HG02798 (cell line): Measurements from ENCODE around the gene TFB2M.

Source experiments
- ATAC-seq: cut with Tn5 transposase; IDR thresholded peaks from one replicate; pipeline ENCODE4 v1.9.1; 2021; ENCODE audit warnings: mild to moderate bottlenecking; ENCODE audit not compliant: unreplicated experiment, poor library complexity

Gene TFB2M

DNA sequence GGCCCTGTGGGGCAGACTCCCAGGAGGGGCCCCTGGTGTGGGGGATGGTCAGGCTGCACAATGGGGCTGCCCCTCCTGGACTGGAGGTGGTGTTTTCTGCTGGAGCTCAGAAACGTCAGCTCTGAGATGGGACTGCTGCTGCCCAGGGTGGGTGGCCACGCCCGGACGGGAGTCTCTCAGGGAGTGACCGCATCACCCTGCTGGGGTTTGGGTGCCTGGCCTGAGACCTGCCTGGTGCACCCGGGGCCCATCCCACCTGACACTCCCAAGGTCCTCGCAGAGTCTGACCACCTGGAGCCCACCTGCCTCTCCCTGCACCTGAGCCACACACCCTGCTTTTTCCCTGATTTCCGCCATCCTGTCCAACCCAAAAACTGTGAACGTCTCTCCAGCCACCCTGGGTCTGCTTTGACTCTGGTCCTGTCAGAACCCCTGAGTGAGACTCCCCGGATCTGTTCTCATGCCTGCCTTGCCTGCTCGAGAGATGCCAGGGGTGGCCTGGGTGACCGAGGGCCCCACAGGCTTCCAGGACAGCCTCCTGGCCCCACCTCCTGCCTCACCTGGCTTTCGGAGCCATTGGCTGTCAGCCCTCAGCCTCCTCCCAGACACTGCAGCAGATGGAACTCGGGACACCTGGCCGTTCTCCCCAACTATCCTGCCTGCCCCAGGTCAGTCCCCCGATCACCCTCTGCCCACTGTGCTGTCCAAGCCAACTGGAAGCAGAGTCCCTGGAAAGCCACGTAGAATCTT, 47.4 kb downstream of the TFB2M start:
- ATAC-seq, result no peak

- no peak for ATAC-seq
These were observed 48.7 kb downstream of the TFB2M start for GRCh38 chr1:246517391-246517790.

GRCh38 chr1:246516126-246516525, 49.9 kb downstream of the TFB2M start:
- no peak for ATAC-seq

- ATAC-seq, result no peak
These were observed 50.6 kb downstream of the TFB2M start for GRCh38 chr1:246515390-246516005.

DNA sequence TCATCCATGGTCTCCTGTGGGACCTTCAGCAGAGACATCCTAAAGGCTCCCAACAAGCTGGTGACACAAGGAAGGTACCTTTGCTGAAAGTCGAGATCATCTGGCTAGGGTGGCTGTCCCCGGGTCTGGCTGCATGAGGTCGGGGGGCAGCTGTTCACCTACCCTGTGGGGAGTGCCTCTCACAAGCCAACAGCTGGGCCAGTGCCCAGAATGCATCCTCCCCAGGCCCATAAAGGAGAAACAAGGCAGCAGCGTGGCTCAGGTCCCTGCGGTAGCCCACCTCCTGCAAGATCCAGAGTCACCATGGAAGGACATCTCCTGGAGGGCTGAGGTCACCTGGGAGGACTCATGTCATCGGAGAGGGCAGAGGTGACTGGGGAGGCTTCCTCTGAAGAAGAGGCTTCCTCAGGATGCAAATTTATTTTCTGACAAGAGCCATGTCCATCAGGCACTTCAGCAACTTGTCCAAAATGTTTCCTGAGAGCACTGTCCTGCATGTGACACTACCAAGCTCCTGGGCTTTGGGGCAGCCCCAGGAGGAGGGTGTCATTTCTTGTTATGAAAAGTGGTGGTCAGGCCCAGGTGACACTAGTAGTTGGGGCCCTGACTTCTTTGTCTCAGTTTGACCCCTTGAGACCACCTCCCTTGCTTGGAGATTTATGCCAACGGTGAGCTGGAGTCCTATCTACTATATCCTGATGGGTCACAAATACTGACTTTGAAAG, 52.3 kb downstream of the TFB2M start:
- no peak for ATAC-seq

DNA sequence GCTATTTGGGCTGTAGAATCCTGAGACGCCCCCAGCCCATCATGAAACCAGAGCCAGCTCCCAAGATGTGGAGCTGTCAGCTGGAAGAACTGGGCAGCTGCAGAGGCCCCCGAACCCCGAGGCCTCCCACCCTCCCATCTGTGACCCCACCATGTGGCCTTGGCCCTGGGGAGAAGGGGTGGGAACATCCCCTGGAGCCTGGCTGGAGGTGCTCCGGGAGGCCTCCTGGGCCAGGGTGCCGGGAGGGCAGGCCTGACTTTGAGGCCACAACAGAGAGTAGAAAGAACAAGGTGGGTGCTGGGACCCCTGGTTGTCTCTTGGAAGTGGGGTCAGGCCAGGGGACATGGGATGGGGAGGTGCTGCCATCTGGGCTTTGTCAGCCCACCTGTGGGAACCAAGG, 53.0 kb downstream of the TFB2M start:
- no peak for ATAC-seq

DNA sequence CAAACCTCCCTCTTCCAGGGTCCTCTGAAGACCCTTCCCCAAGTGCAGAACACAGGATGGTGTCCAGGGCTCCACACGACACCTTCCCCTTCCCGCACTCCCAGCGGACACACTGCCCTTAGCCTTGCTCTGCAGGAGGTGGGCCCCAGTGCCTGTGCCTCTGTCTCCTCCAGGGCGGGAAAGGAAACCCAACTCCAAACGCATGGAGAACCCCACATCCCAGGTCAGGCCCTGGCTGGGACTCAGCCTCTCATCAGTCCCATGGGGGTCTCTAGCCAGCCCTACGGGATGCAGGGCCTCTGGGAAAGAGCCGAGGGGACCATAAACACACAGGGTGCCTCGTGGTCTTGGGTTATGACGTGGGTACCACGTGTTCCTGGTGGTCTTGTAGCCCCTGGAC, 53.4 kb downstream of the TFB2M start:
- ATAC-seq, result no peak

- ATAC-seq, result no peak
These were observed 53.8 kb downstream of the TFB2M start for GRCh38 chr1:246512230-246512629.

DNA sequence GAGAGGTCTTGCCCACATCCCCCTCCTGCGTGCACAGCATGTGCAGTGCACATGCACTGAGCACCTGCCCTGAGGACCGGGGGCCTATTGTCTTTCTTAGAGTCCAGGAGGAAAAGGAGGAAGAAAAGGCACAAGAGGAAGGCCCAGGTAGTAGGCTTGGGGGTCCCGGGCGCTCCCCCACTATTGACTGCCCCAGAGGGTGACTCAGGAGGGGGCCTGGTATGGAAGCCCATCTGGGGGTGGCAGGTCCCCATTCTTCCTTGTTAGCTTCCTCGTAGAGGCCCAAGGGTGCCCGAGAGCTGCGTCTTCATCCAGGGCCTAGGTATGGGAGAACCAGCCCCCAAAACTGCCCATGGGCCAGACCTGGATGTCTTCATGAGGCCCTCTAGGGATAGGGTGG, 54.9 kb downstream of the TFB2M start:
- ATAC-seq, result no peak

- no peak for ATAC-seq
These were observed 55.7 kb downstream of the TFB2M start for GRCh38 chr1:246510147-246511030.

- ATAC-seq, result no peak
These were observed 57.0 kb downstream of the TFB2M start for GRCh38 chr1:246508897-246509688.

GRCh38 chr1:246506674-246507481, 59.2 kb downstream of the TFB2M start, which contains the start of gene SMYD3:
Gene SMYD3, minus strand, starts transcription at chr1:246507279.
- ATAC-seq, result peak; percentile 94

- ATAC-seq, result peak; percentile 10
These were observed 59.7 kb downstream of the TFB2M start for GRCh38 chr1:246506367-246506673.

- no peak for ATAC-seq
These were observed 62.7 kb downstream of the TFB2M start for GRCh38 chr1:246503341-246503740.

DNA sequence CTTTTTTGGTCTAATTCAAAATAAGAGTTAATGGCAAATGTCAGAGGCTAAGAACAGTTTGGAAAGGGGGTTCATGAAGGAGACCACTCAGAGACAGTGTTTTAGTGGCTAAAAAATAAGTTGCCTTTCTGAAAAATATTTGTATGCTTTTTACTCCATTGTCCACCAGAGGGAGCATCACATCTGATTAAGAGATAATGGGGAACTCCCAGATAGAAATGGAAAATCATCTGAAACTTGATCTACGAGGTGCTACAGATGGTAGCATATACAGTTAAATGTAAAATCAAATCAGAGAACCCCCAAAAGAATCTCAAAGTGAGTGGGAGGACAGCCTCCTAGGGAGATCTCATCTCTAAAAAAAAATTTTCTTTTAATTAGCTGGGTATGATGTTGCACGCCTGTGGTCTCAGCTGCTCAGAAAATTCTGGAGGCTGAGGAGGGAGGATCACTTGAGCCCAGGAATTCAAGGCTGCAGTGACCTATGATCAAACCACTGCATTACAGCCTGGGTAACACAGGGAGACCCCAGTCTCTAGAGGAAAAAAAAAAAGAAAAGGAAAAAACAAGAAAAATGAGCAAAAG, 68.6 kb downstream of the TFB2M start:
- peak; percentile 58 for ATAC-seq

DNA sequence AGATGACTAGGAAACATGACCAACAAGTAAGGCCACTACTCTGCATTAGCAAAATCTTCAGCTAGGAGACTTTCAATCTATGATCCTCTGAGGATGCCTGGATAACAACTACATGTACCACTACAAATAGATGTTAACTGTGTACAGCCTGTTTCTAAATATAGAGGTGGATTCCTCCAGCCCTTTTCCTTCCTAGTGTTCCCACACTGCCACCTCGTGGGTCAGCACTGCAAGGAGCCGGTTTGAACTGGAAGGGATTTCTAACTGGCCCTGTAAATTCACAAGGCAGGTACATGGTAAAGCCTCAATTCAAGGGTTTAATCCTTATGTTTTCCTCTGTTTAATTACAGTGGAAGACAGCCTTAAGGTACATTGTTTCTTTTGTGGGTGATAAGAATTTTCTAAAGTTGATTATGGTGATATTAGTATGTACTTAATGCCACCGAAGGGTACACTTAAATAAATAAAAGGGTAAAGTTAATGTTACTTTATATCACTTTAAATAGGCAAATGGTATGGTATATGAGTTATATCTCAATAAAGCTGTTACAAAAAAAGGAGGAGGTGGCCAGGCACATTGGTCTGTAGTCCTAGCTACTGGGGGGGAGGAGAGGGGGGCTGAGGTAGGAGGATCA, 73.3 kb downstream of the TFB2M start:
- ATAC-seq, result no peak

- no peak for ATAC-seq
These were observed 74.5 kb downstream of the TFB2M start for GRCh38 chr1:246491551-246492053.
